HepG2 (cell line): Measurements from ENCODE around the gene TTC39B.

Source experiments
- ARNT ChIP-seq: fragments of 450-650 bp; IDR thresholded peaks from 2 replicates; pipeline ENCODE4 v1.6.1; 2017
- CTCF ChIP-seq: sonication (generic); formaldehyde crosslinking; IDR thresholded peaks from 2 replicates; pipeline ENCODE4 v1.5.0; 2020; ENCODE audit warnings: mild to moderate bottlenecking, missing genetic modification reagents, moderate library complexity
- IRF1 ChIP-seq: sonication (generic); formaldehyde crosslinking; IDR thresholded peaks from 2 replicates; pipeline ENCODE4 v1.4.0; 2020; ENCODE audit warnings: low read depth, mild to moderate bottlenecking, missing genetic modification reagents
- NR3C1 ChIP-seq: sonication (generic); formaldehyde crosslinking; IDR thresholded peaks from 2 replicates; pipeline ENCODE4 v1.4.0; 2020; ENCODE audit warnings: missing genetic modification reagents
- SCMH1 ChIP-seq: sonication (generic); formaldehyde crosslinking; IDR thresholded peaks from 2 replicates; pipeline ENCODE4 v1.9.0; 2021; ENCODE audit warnings: missing genetic modification reagents, mild to moderate bottlenecking, borderline replicate concordance
- TEAD2 ChIP-seq: sonication (generic); formaldehyde crosslinking; IDR thresholded peaks from 2 replicates; pipeline ENCODE4 v1.9.0; 2021; ENCODE audit warnings: missing genetic modification reagents
- TGIF2 ChIP-seq: IDR thresholded peaks from 2 replicates; pipeline ENCODE4 v1.6.1; 2016; ENCODE audit warnings: control low read depth, missing compliant biosample characterization
- ZKSCAN1 ChIP-seq: fragments of 150-350 bp; IDR thresholded peaks from 2 replicates; pipeline ENCODE4 v1.6.1; 2014; ENCODE audit warnings: low read length
- ZNF101 ChIP-seq: sonication (generic); formaldehyde crosslinking; IDR thresholded peaks from 2 replicates; pipeline ENCODE4 v1.4.0; 2020; ENCODE audit warnings: mild to moderate bottlenecking, low read depth, missing genetic modification reagents, borderline replicate concordance
- ZNF639 ChIP-seq: conservative IDR thresholded peaks from 2 replicates; pipeline ENCODE4 v1.6.1; 2018; ENCODE audit warnings: missing genetic modification reagents
- TF ChIP-seq, protein P1 (sequence below): sonication (generic); formaldehyde crosslinking; IDR thresholded peaks from 2 replicates; pipeline ENCODE4 v1.5.1; 2020; ENCODE audit warnings: missing genetic modification reagents, mild to moderate bottlenecking, borderline replicate concordance
- TF ChIP-seq, protein P2 (sequence below): sonication (generic); formaldehyde crosslinking; conservative IDR thresholded peaks from 2 replicates; pipeline ENCODE4 v1.4.0; 2020; ENCODE audit warnings: missing genetic modification reagents

- TF ChIP-seq IRF1 (CRISPR knock-in tag) (no peak), TGIF2 (no peak), NR3C1 (CRISPR knock-in tag) (no peak), ZNF639 (CRISPR knock-in tag) (no peak), TEAD2 (no peak), ZNF101 (CRISPR knock-in tag) (no peak), ZKSCAN1 (no peak), CTCF (CRISPR knock-in tag) (no peak), SCMH1 (no peak), ARNT (no peak)
- TF ChIP-seq, protein P1, sequence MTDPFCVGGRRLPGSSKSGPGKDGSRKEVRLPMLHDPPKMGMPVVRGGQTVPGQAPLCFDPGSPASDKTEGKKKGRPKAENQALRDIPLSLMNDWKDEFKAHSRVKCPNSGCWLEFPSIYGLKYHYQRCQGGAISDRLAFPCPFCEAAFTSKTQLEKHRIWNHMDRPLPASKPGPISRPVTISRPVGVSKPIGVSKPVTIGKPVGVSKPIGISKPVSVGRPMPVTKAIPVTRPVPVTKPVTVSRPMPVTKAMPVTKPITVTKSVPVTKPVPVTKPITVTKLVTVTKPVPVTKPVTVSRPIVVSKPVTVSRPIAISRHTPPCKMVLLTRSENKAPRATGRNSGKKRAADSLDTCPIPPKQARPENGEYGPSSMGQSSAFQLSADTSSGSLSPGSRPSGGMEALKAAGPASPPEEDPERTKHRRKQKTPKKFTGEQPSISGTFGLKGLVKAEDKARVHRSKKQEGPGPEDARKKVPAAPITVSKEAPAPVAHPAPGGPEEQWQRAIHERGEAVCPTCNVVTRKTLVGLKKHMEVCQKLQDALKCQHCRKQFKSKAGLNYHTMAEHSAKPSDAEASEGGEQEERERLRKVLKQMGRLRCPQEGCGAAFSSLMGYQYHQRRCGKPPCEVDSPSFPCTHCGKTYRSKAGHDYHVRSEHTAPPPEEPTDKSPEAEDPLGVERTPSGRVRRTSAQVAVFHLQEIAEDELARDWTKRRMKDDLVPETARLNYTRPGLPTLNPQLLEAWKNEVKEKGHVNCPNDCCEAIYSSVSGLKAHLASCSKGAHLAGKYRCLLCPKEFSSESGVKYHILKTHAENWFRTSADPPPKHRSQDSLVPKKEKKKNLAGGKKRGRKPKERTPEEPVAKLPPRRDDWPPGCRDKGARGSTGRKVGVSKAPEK (CRISPR knock-in tag): no peak
- TF ChIP-seq, protein P2, sequence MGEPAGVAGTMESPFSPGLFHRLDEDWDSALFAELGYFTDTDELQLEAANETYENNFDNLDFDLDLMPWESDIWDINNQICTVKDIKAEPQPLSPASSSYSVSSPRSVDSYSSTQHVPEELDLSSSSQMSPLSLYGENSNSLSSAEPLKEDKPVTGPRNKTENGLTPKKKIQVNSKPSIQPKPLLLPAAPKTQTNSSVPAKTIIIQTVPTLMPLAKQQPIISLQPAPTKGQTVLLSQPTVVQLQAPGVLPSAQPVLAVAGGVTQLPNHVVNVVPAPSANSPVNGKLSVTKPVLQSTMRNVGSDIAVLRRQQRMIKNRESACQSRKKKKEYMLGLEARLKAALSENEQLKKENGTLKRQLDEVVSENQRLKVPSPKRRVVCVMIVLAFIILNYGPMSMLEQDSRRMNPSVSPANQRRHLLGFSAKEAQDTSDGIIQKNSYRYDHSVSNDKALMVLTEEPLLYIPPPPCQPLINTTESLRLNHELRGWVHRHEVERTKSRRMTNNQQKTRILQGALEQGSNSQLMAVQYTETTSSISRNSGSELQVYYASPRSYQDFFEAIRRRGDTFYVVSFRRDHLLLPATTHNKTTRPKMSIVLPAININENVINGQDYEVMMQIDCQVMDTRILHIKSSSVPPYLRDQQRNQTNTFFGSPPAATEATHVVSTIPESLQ (CRISPR knock-in tag): no peak
Observed at GRCh38 chr9:15264918-15265317, 42.1 kb downstream of the TTC39B start.
